IMR-90 (cell line): ENCODE data around the gene CBR1.

Experiments
- CEBPB ChIP-seq: IDR thresholded peaks from 2 replicates; pipeline ENCODE4 v1.6.1; 2012; ENCODE audit warnings: low read depth, low read length, improper control_type of control experiment
- FOS ChIP-seq: fragments of 150-350 bp; IDR thresholded peaks from 2 replicates; pipeline ENCODE4 v1.6.1; 2016; ENCODE audit warnings: low read depth, low read length
- MAZ ChIP-seq: IDR thresholded peaks from 2 replicates; pipeline ENCODE4 v1.6.1; 2012; ENCODE audit warnings: low read depth, mild to moderate bottlenecking, low read length, improper control_type of control experiment, moderate library complexity, borderline replicate concordance
- POLR2A ChIP-seq: IDR thresholded peaks from 2 replicates; pipeline ENCODE4 v1.6.1; 2012; ENCODE audit warnings: mild to moderate bottlenecking, low read depth, low read length
- RAD21 ChIP-seq: IDR thresholded peaks from 2 replicates; pipeline ENCODE4 v1.6.1; 2012; ENCODE audit warnings: low read length, improper control_type of control experiment
- TF ChIP-seq, protein P1 (sequence below): conservative IDR thresholded peaks from 2 replicates; pipeline ENCODE4 v1.5.1; 2012; ENCODE audit warnings: mild to moderate bottlenecking, low read depth, low read length, improper control_type of control experiment

DNA sequence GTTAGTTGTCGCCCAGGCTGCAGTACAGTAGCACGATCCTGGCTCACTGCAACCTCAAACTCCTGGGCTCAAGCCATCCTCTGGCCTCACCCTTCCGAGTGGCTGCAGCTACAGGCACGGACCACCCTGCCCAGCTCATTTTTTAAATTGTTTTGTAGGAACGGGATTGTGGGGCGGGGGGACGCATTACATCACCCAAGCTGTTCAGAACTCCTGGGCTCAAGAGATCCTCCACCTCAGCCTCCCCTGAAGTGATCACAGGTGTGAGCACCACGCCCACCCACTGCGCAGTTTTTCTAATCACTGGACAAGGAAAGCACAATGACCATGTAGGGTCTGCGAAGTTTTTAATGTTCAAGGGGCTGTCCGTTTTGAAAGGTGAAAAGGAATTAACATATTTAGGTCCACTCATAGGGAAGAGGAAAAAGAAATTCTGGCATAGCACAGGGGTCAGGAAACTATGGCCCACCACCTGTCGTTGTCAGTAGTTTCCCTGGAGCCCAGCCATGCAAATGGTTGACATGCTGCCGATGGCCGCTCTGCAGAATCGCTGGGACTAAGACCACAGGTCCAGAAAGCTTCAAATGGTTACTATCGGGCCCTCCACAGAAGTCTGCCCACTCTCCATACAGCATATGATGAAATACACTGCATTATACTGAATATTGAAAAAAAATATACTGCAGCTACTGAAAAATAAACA, 35.5 kb upstream of the CBR1 start:
- TF ChIP-seq POLR2A (no peak), CEBPB (no peak), MAZ (no peak), RAD21 (no peak), FOS (no peak)
- TF ChIP-seq, protein P1, sequence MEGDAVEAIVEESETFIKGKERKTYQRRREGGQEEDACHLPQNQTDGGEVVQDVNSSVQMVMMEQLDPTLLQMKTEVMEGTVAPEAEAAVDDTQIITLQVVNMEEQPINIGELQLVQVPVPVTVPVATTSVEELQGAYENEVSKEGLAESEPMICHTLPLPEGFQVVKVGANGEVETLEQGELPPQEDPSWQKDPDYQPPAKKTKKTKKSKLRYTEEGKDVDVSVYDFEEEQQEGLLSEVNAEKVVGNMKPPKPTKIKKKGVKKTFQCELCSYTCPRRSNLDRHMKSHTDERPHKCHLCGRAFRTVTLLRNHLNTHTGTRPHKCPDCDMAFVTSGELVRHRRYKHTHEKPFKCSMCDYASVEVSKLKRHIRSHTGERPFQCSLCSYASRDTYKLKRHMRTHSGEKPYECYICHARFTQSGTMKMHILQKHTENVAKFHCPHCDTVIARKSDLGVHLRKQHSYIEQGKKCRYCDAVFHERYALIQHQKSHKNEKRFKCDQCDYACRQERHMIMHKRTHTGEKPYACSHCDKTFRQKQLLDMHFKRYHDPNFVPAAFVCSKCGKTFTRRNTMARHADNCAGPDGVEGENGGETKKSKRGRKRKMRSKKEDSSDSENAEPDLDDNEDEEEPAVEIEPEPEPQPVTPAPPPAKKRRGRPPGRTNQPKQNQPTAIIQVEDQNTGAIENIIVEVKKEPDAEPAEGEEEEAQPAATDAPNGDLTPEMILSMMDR = no peak
